PC-9 (cell line): ENCODE measurements around the gene TCF4. TPM values are rescaled to one million over a fixed set of nuclear protein-coding genes. Genes with fewer than 3 reads are reported as not detected.

Experiments
- BruUV-seq: library from RNA; stranded (reverse); fragments of 400-500 nt; replicated peaks from 2 replicates; lab custom pipeline; 2021; lab: Mats Ljungman, UMichigan
- CTCF ChIA-PET: fragments of 300-600 bp; sonication (Branson Sonifier 250); formaldehyde crosslinking; loops from one replicate; lab custom pipeline; 2022; ENCODE audit warnings: antibody characterized with exemption; lab: Charles Lee
- POLR2A ChIA-PET: fragments of 300-600 bp; sonication (Branson Sonifier 250); formaldehyde crosslinking; loops from one replicate; lab custom pipeline; 2022; ENCODE audit warnings: antibody characterized with exemption; ENCODE audit not compliant: unreplicated experiment; lab: Charles Lee
- DNase-seq, 2 experiments: peaks; one replicate each; pipeline versions ENCODE4 v3.0.0 to v3.0.0-alpha.2; 2015 to 2022; ENCODE audit warnings: mixed read lengths in 1 of 2
- H2AFZ ChIP-seq: fragments of 200-600 bp; sonication (generic); 2 replicates; pipeline ENCODE4 v1.8.1; 2017; ENCODE audit warnings: antibody characterized with exemption
- H3F3A ChIP-seq: fragments of 200-600 bp; sonication (generic); 2 replicates; pipeline ENCODE4 v1.8.1; 2017; ENCODE audit warnings: antibody characterized with exemption, mild to moderate bottlenecking, low read depth; ENCODE audit not compliant: insufficient read depth
- H3K27ac ChIP-seq: fragments of 200-600 bp; sonication (generic); 2 replicates; pipeline ENCODE4 v1.6.1; 2016; ENCODE audit warnings: mixed run types
- H3K27me3 ChIP-seq: fragments of 200-600 bp; sonication (generic); 2 replicates; pipeline ENCODE4 v1.6.1; 2016; ENCODE audit warnings: low read depth, mixed run types; ENCODE audit not compliant: insufficient read depth
- H3K36me3 ChIP-seq: fragments of 200-600 bp; sonication (generic); 2 replicates; pipeline ENCODE4 v1.6.1; 2016; ENCODE audit warnings: low read depth, mixed run types
- H3K4me1 ChIP-seq: fragments of 200-600 bp; sonication (generic); replicated peaks from 2 replicates; pipeline ENCODE4 v1.6.1; 2016; ENCODE audit warnings: mixed run types; ENCODE audit not compliant: insufficient read depth
- H3K4me2 ChIP-seq: fragments of 200-600 bp; sonication (generic); 2 replicates; pipeline ENCODE4 v1.6.1; 2017; ENCODE audit warnings: mixed run types
- H3K4me3 ChIP-seq: fragments of 200-600 bp; sonication (generic); 2 replicates; pipeline ENCODE4 v1.6.1; 2016; ENCODE audit warnings: mixed run types
- H3K79me2 ChIP-seq: fragments of 200-600 bp; sonication (generic); 2 replicates; pipeline ENCODE4 v1.6.1; 2017; ENCODE audit warnings: low read depth, mixed run types
- H3K9me2 ChIP-seq: fragments of 200-600 bp; sonication (generic); 2 replicates; pipeline ENCODE4 v1.8.1; 2017; ENCODE audit warnings: mild to moderate bottlenecking; ENCODE audit not compliant: insufficient read depth
- H3K9me3 ChIP-seq: fragments of 200-600 bp; sonication (generic); 2 replicates; pipeline ENCODE4 v1.8.1; 2016; ENCODE audit warnings: low read depth; ENCODE audit not compliant: insufficient read depth
- H4K20me1 ChIP-seq: fragments of 200-600 bp; sonication (generic); 2 replicates; pipeline ENCODE4 v1.8.1; 2017; ENCODE audit not compliant: insufficient read depth
- EZH2 ChIP-seq: fragments of 200-600 bp; sonication (generic); IDR thresholded peaks from 2 replicates; pipeline ENCODE4 v1.8.0; 2017; ENCODE audit warnings: antibody characterized with exemption, low read depth
- intact Hi-C: fragments of 100-400 bp; cut with micrococcal nuclease; formaldehyde crosslinking; loops from one replicate; pipeline ENCODE4 v1.10.0; 2022; ENCODE audit not compliant: unreplicated experiment
- total RNA-seq: library from RNA; stranded (reverse); gene quantifications from 2 replicates; pipeline ENCODE4 v1.2.3, GENCODE V29; 2021
- TF ChIP-seq, protein P1 (sequence below): fragments of 200-600 bp; sonication (generic); conservative IDR thresholded peaks from 2 replicates; pipeline ENCODE4 v1.6.1; 2017; ENCODE audit warnings: mixed run types, antibody characterized with exemption, mild to moderate bottlenecking, moderate library complexity

The TCF4 gene
- total RNA-seq, 1 experiment from 2014 or later = 0.74 TPM

DNA sequence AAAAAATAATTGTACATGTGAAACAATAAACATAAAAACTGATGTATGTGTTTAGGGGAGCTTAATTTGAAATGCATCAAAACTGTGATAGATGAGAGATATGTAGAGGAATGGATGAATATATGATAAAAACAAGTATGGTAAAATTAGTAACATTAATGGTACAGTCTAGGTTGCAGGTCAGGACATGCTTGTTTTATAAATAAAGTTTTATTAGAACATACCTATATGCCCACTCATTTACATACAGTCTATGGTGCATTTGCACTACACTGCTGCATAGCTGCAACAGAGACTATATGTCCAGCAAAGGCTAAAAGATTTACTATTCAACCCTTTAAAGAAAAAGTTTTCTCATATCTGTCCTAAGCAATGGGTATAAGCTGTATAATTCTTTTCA lies 392.1 kb downstream of the TCF4 start:
- no peak overlapping the region for H3K27ac ChIP-seq
- POLR2A ChIA-PET = no interaction called here
- TF ChIP-seq, protein P1, sequence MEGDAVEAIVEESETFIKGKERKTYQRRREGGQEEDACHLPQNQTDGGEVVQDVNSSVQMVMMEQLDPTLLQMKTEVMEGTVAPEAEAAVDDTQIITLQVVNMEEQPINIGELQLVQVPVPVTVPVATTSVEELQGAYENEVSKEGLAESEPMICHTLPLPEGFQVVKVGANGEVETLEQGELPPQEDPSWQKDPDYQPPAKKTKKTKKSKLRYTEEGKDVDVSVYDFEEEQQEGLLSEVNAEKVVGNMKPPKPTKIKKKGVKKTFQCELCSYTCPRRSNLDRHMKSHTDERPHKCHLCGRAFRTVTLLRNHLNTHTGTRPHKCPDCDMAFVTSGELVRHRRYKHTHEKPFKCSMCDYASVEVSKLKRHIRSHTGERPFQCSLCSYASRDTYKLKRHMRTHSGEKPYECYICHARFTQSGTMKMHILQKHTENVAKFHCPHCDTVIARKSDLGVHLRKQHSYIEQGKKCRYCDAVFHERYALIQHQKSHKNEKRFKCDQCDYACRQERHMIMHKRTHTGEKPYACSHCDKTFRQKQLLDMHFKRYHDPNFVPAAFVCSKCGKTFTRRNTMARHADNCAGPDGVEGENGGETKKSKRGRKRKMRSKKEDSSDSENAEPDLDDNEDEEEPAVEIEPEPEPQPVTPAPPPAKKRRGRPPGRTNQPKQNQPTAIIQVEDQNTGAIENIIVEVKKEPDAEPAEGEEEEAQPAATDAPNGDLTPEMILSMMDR = no peak
- TF ChIP-seq EZH2 = no peak
- no peak for DNase-seq
- no peaks in the 10 kb centered on the region for H3K36me3 ChIP-seq
- no peaks in the 10 kb centered on the region for H3K79me2 ChIP-seq
- no peak overlapping the region for H3K4me2 ChIP-seq
- H3K9me3 ChIP-seq = no peaks in the 10 kb centered on the region
- intact Hi-C loops = no loop called here
- H4K20me1 ChIP-seq = no peaks in the 10 kb centered on the region
- no peaks in the 10 kb centered on the region for H3F3A ChIP-seq
- no peak overlapping the region for H2AFZ ChIP-seq
- H3K4me3 ChIP-seq = no peak overlapping the region
- CTCF ChIA-PET = no interaction called here
- no TSS peak for BruUV-seq
- H3K9me2 ChIP-seq = no peaks in the 10 kb centered on the region
- H3K4me1 ChIP-seq = no peaks in the 10 kb centered on the region
- no peaks in the 10 kb centered on the region for H3K27me3 ChIP-seq

DNA sequence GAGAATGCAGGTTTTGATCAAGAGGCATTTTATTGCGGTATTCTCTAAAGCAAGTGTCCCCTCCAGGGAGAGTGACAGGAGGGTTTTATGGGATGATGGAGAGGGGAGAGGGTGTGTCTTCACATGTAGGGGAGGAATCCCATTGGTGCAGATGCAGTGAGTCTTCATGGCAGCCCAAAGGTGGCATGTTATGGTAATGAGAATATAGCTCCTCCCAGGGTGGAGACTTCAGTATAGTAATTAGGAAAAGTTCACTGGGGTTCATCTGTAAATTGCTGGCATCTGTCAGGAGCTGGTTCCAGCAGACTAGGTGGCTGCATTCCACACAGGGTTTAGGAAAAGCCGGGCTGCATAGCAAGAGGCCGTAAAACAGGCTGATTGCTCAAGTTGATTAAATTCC lies 398.0 kb downstream of the TCF4 start:
- Histone ChIP-seq H3K4me3 (no peak overlapping the region), H3K27ac (no peak overlapping the region), H3K9me3 (no peaks in the 10 kb centered on the region), H3K27me3 (peaks cover 5% of the 10 kb centered on the region; the same call in 1 of the 2 replicates), H3K4me1 (no peaks in the 10 kb centered on the region), H3K36me3 (no peaks in the 10 kb centered on the region), H4K20me1 (no peaks in the 10 kb centered on the region), H3F3A (no peaks in the 10 kb centered on the region), H2AFZ (no peak overlapping the region), H3K9me2 (no peaks in the 10 kb centered on the region), H3K79me2 (no peaks in the 10 kb centered on the region), H3K4me2 (no peak overlapping the region)
- no peak for TF ChIP-seq EZH2
- TF ChIP-seq, protein P1 = no peak
- BruUV-seq = no TSS peak
- DNase-seq = peak in 1 of 2 experiments; percentile 54
- CTCF ChIA-PET = no interaction called here
- POLR2A ChIA-PET = no interaction called here
- intact Hi-C loops = no loop called here

DNA sequence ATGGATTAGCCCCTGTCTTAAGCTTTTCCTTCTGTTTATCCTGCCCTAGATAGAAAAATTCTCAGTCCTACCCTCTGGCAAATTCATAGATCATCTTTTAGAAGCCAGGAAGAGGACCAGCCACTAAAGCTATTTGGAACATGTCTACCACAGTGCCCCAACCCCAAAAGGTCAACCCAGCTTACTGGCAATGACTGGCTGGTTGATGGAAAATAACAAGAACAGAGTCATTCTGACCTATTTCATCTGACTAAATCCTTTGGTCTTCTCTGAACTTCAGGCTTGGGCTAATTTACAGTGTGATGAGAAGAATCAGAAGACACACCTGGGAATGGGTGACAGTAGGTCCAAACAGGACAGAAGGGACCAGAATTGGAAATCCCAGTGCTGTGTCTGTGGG lies 401.4 kb downstream of the TCF4 start:
- Histone ChIP-seq H4K20me1 (no peaks in the 10 kb centered on the region), H3K79me2 (no peaks in the 10 kb centered on the region), H3K4me3 (no peak overlapping the region), H3K9me2 (no peaks in the 10 kb centered on the region), H3K27ac (no peak overlapping the region), H3K9me3 (no peaks in the 10 kb centered on the region), H3K36me3 (no peaks in the 10 kb centered on the region), H3K27me3 (peaks cover 5% of the 10 kb centered on the region; the same call in 1 of the 2 replicates), H3K4me1 (no peaks in the 10 kb centered on the region), H3K4me2 (no peak overlapping the region), H2AFZ (no peak overlapping the region), H3F3A (no peaks in the 10 kb centered on the region)
- DNase-seq = no peak
- POLR2A ChIA-PET = no interaction called here
- TF ChIP-seq, protein P1 = no peak
- no peak for TF ChIP-seq EZH2
- CTCF ChIA-PET = no interaction called here
- intact Hi-C loops = no loop called here
- BruUV-seq = no TSS peak
